Prostate gland (tissue), 2 donors: ENCODE data around the gene C7orf25. TPM values are rescaled to one million over a fixed set of nuclear protein-coding genes. Genes with fewer than 3 reads are reported as not detected.
A peak's percentile ranks its signal among the peaks of the same experiment; 100 is the strongest.

ENCODE experiments used
- DNase-seq: peaks from one replicate; pipeline ENCODE4 v3.0.0-alpha.2; 2019; ENCODE audit warnings: low spot score
- H3K27ac ChIP-seq, 2 donors: fragments of 200-600 bp; sonication (generic); 2 replicates each; pipeline ENCODE4 v1.5.1; 2017 to 2019
- H3K27me3 ChIP-seq: fragments of 200-600 bp; sonication (generic); replicated peaks from 2 replicates; pipeline ENCODE4 v1.5.1; 2019; ENCODE audit not compliant: insufficient read depth
- H3K36me3 ChIP-seq, 2 donors: fragments of 200-600 bp; sonication (generic); 1 replicate in 1 of 2; 2 replicates in 1 of 2; pipeline versions ENCODE4 v1.5.1 to v1.8.1; 2017 to 2019
- H3K4me1 ChIP-seq: fragments of 200-600 bp; sonication (generic); replicated peaks from 2 replicates; pipeline ENCODE4 v1.5.1; 2019
- H3K4me3 ChIP-seq, 2 donors: fragments of 200-600 bp; sonication (generic); 2 replicates each; pipeline ENCODE4 v1.5.1; 2017 to 2019
- H3K9me3 ChIP-seq: fragments of 200-600 bp; sonication (generic); 2 replicates; pipeline ENCODE4 v1.5.1; 2017
- POLR2A ChIP-seq: fragments of 450-650 bp; IDR thresholded peaks from one replicate; pipeline ENCODE4 v1.6.1; 2016; ENCODE audit warnings: antibody characterized with exemption, mild to moderate bottlenecking
- POLR2AphosphoS5 ChIP-seq: sonication (generic); formaldehyde crosslinking; IDR thresholded peaks from one replicate; pipeline ENCODE4 v1.6.1; 2017; ENCODE audit warnings: antibody characterized with exemption
- WGBS: methylation state at CpG from one replicate; pipeline ENCODE4 v1.1.5; 2018; 5-methylcytosine and 5-hydroxymethylcytosine counted together
- intact Hi-C: fragments of 100-400 bp; cut with DNase I; formaldehyde crosslinking; loops from one replicate; pipeline ENCODE4 v1.14.2; 2022
- total RNA-seq, 2 donors: library from RNA; depleted of rRNA; stranded (reverse); fragments of >200 nt; gene quantifications; one replicate each; pipeline ENCODE4 v1.1.0, GENCODE V29; 2016
- TF ChIP-seq, protein P1 (sequence below), 4 experiments: fragments of 200-600 bp in 2 of 4; fragments of 450-650 bp in 2 of 4; sonication (generic) in 2 of 4; IDR thresholded peaks; 1 replicate in 3 of 4; 2 replicates in 1 of 4; pipeline ENCODE4 v1.5.1; 2016 to 2019; ENCODE audit warnings: antibody characterized with exemption in 4 of 4, mild to moderate bottlenecking in 2 of 4, moderate library complexity in 2 of 4

Gene C7orf25
- total RNA-seq, 2 donors from 2014 or later = 7.5 to 20.8 TPM

DNA sequence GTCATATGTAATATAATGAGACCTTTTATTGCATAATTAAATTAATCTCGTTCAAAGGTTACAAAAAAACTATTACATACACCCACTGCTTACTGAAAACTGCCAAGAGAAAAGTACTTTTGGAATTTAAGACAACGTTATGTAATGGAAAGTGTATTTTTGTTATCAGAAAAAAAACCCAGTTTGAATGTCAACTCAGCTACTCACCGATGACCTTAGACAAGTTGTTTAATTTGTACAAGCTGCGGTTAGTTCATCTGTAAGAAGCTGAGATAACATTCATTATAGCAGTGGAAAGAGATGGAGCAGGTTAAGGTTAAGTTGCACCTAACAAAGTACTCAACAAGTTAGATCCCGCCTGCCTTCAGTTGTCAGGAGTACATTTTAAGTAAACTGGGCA, 19.0 kb upstream of the C7orf25 start:
- intact Hi-C loops = no loop called here
- 7% methylated on average over 5 of the region's 5 CpGs for WGBS
- no peaks in the 10 kb centered on the region for H3K9me3 ChIP-seq

DNA sequence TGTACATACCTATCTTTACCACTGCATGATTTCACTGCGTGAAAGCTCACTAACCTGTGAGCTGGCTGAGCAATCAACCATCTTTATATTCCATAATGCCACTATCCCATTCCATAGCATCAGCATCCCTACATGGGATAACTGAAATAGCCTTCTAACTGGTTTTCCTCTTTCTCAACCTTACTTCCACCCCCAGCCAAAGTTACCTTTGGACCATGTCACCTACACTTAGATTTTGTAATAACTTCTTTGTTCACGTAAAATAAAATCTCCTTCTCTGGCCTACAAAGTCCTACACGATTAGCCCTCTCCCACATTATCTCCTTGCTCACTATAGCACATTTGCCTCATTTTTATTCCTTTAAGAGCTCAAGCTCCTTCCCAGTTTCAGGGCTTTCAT, 17.6 kb upstream of the C7orf25 start:
- no peak overlapping the region for H3K4me3 ChIP-seq
- no peak overlapping the region for H3K27ac ChIP-seq
- H3K36me3 ChIP-seq = peaks cover 0 to 2% of the 10 kb centered on the region in 2 donors
- H3K9me3 ChIP-seq = no peaks in the 10 kb centered on the region
- intact Hi-C loops = no loop called here
- peaks cover 7% of the 10 kb centered on the region for H3K4me1 ChIP-seq
- no peak for TF ChIP-seq POLR2A
- no peak for TF ChIP-seq POLR2AphosphoS5
- TF ChIP-seq, protein P1, sequence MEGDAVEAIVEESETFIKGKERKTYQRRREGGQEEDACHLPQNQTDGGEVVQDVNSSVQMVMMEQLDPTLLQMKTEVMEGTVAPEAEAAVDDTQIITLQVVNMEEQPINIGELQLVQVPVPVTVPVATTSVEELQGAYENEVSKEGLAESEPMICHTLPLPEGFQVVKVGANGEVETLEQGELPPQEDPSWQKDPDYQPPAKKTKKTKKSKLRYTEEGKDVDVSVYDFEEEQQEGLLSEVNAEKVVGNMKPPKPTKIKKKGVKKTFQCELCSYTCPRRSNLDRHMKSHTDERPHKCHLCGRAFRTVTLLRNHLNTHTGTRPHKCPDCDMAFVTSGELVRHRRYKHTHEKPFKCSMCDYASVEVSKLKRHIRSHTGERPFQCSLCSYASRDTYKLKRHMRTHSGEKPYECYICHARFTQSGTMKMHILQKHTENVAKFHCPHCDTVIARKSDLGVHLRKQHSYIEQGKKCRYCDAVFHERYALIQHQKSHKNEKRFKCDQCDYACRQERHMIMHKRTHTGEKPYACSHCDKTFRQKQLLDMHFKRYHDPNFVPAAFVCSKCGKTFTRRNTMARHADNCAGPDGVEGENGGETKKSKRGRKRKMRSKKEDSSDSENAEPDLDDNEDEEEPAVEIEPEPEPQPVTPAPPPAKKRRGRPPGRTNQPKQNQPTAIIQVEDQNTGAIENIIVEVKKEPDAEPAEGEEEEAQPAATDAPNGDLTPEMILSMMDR (IDR thresholded peaks at IDR 0.05) = no peak
- DNase-seq = no peak
- H3K27me3 ChIP-seq = no peaks in the 10 kb centered on the region
- 51% methylated on average over 3 of the region's 3 CpGs for WGBS

More for the DNA sequence above, 19.0 kb upstream of the C7orf25 start:
- H3K36me3 ChIP-seq = no peaks in the 10 kb centered on the region
- no peaks in the 10 kb centered on the region for H3K27me3 ChIP-seq
- peaks cover 7% of the 10 kb centered on the region for H3K4me1 ChIP-seq
- no peak for DNase-seq
- H3K27ac ChIP-seq = peak overlapping the region; percentile 16 to 81
- H3K4me3 ChIP-seq = peak overlapping the region; percentile 76 to 82
- TF ChIP-seq POLR2A (no peak), POLR2AphosphoS5 (no peak)

DNA sequence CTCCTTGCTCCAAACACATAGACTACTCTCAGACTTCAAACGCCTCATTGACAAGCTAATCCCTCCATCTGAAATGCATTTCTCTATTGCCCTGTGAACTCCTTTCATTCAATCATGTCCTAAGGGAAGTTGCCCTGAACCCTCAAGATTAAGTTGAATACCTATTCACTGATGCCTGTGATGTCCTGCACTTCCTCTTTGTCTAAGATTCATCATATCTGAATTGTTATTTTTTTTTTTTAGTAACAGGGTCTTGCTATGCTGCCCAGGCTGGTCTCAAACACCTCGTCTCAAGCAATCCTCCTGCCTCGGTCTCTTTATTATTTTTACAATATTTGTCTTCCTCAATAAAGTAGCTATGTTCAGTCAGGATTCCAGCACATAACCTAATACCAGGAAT, 16.9 kb upstream of the C7orf25 start:
- TF ChIP-seq POLR2AphosphoS5 (no peak), POLR2A (no peak)
- TF ChIP-seq, protein P1 (IDR thresholded peaks at IDR 0.05) = no peak
- H3K36me3 ChIP-seq = peaks cover 0 to 2% of the 10 kb centered on the region in 2 donors
- intact Hi-C loops = no loop called here
- 51% methylated on average over 3 of the region's 3 CpGs for WGBS
- no peak overlapping the region for H3K27ac ChIP-seq
- no peak overlapping the region for H3K4me3 ChIP-seq
- no peak for DNase-seq
- H3K9me3 ChIP-seq = no peaks in the 10 kb centered on the region
- no peaks in the 10 kb centered on the region for H3K27me3 ChIP-seq
- peaks cover 7% of the 10 kb centered on the region for H3K4me1 ChIP-seq

DNA sequence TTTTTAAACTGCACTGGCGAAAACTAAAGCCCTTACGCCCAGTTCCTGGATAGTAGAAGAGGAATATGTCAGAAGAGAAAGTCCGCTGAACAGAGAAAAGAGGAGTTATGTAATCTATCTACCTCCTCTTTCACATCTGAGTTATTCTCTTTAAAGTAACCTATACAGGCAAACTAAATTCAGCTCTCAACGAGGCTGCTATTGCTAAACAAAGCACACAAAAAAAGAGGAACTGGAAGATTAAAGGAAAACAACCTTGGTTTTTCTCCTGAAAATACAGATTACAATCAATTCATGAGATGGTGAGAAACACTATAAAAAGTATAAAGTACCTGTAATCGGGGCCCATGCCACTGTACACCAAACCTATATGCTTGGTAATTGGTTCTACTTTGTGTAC, 14.3 kb upstream of the C7orf25 start:
- TF ChIP-seq POLR2AphosphoS5 (no peak), POLR2A (no peak)
- TF ChIP-seq, protein P1 (IDR thresholded peaks at IDR 0.05) = no peak
- Histone ChIP-seq H3K36me3 (peaks cover 0 to 2% of the 10 kb centered on the region in 2 donors), H3K4me3 (no peak overlapping the region), H3K4me1 (peaks cover 7% of the 10 kb centered on the region), H3K9me3 (no peaks in the 10 kb centered on the region), H3K27ac (peak overlapping the region in 1 of 2 donors; percentile 22), H3K27me3 (no peaks in the 10 kb centered on the region)
- 68% methylated on average over 5 of the region's 5 CpGs for WGBS
- no peak for DNase-seq
- intact Hi-C loops = no loop called here

DNA sequence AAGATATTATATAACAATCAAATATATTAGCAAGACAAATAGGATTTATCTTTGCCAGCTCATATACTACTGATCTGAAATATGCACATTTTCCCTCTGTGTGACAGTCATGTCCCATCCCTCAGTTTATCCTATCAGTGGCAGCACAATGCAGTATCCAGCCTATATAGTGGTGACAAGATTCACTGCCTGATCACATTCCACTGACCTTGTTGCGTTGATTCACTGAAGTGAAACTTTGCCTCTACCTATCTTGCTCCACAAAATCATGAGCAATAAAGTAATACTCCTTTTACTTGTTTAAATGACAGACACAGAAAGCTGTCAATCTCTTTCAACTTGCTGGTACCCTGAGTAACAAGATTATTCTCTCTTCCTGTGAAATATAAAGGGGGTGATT, 13.8 kb upstream of the C7orf25 start:
- 70% methylated on average over 1 of the region's 1 CpG for WGBS
- TF ChIP-seq, protein P1 (IDR thresholded peaks at IDR 0.05) = no peak
- TF ChIP-seq POLR2AphosphoS5 (no peak), POLR2A (no peak)
- Histone ChIP-seq H3K9me3 (no peaks in the 10 kb centered on the region), H3K27ac (peak overlapping the region in 1 of 2 donors; percentile 22), H3K4me1 (peaks cover 7% of the 10 kb centered on the region), H3K4me3 (no peak overlapping the region), H3K36me3 (peaks cover 0 to 2% of the 10 kb centered on the region in 2 donors), H3K27me3 (no peaks in the 10 kb centered on the region)
- no peak for DNase-seq
- intact Hi-C loops = no loop called here
